ENCODE results near the gene ZCCHC12. TPM values are rescaled to one million over a fixed set of nuclear protein-coding genes. Genes with fewer than 3 reads are reported as not detected.

Gene ZCCHC12
- total RNA-seq, 1 donor from 2014 or later: 0.44 TPM

DNA sequence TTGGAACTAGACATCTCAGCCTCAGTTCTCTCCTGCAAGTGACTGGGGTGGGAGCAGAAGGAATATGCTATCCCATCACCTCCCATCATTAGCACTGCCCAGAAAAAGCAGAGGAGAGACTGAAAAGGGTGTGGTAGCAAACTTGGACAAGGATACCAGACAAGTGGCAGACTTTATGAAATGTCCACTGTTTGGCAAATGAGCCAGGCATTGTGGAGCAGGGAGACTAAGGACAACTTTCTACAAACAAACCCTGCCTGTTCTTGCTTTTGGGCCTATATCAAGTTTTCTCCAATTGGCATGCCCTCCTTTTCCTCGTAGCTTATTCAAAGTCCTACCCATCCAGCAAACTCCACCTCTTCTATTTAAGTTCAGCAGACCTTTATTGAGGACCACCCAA lies 41.6 kb downstream of the ZCCHC12 start:
- Mint-ChIP-seq H3K9me3 (ENCODE audit: unreplicated experiment) (no peaks in the 10 kb centered on the region), H3K27me3 (ENCODE audit: unreplicated experiment) (no peaks in the 10 kb centered on the region), H3K27ac (ENCODE audit: unreplicated experiment) (no peak overlapping the region), H3K4me1 (ENCODE audit: unreplicated experiment) (peaks cover 7% of the 10 kb centered on the region), H3K36me3 (ENCODE audit: low read depth, unreplicated experiment) (no peaks in the 10 kb centered on the region), H3K4me3 (ENCODE audit: unreplicated experiment) (no peak overlapping the region)
- DNase-seq (ENCODE audit: low spot score): no peak
- TF ChIP-seq, protein P1, sequence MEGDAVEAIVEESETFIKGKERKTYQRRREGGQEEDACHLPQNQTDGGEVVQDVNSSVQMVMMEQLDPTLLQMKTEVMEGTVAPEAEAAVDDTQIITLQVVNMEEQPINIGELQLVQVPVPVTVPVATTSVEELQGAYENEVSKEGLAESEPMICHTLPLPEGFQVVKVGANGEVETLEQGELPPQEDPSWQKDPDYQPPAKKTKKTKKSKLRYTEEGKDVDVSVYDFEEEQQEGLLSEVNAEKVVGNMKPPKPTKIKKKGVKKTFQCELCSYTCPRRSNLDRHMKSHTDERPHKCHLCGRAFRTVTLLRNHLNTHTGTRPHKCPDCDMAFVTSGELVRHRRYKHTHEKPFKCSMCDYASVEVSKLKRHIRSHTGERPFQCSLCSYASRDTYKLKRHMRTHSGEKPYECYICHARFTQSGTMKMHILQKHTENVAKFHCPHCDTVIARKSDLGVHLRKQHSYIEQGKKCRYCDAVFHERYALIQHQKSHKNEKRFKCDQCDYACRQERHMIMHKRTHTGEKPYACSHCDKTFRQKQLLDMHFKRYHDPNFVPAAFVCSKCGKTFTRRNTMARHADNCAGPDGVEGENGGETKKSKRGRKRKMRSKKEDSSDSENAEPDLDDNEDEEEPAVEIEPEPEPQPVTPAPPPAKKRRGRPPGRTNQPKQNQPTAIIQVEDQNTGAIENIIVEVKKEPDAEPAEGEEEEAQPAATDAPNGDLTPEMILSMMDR (IDR thresholded peaks at IDR 0.05; ENCODE audit: unreplicated experiment): no peak

- no peak for DNase-seq (ENCODE audit: low spot score)
Observed at GRCh38 chrX:118867251-118867650, 43.6 kb downstream of the ZCCHC12 start.

GRCh38 chrX:118872102-118872566 lies 48.5 kb downstream of the ZCCHC12 start:
- Mint-ChIP-seq H3K4me3 (ENCODE audit: unreplicated experiment) (no peak overlapping the region), H3K36me3 (ENCODE audit: low read depth, unreplicated experiment) (no peaks in the 10 kb centered on the region), H3K4me1 (ENCODE audit: unreplicated experiment) (peaks cover 5% of the 10 kb centered on the region), H3K9me3 (ENCODE audit: unreplicated experiment) (no peaks in the 10 kb centered on the region), H3K27ac (ENCODE audit: unreplicated experiment) (no peak overlapping the region), H3K27me3 (ENCODE audit: unreplicated experiment) (no peaks in the 10 kb centered on the region)
- TF ChIP-seq, protein P1 (IDR thresholded peaks at IDR 0.05; ENCODE audit: unreplicated experiment): no peak
- DNase-seq (ENCODE audit: low spot score): no peak

More at GRCh38 chrX:118867251-118867650, 43.6 kb downstream of the ZCCHC12 start:
- Mint-ChIP-seq H3K27ac (ENCODE audit: unreplicated experiment) (no peak overlapping the region), H3K4me3 (ENCODE audit: unreplicated experiment) (no peak overlapping the region), H3K36me3 (ENCODE audit: low read depth, unreplicated experiment) (no peaks in the 10 kb centered on the region), H3K27me3 (ENCODE audit: unreplicated experiment) (no peaks in the 10 kb centered on the region), H3K4me1 (ENCODE audit: unreplicated experiment) (peaks cover 12% of the 10 kb centered on the region), H3K9me3 (ENCODE audit: unreplicated experiment) (no peaks in the 10 kb centered on the region)
- TF ChIP-seq, protein P1 (IDR thresholded peaks at IDR 0.05; ENCODE audit: unreplicated experiment): no peak

Other genes with a start within 250 kb of the ZCCHC12 start
- gene IL13RA1, start 96.2 kb upstream of the ZCCHC12 start, total RNA-seq (ENCODE audit: unreplicated experiment): 41.8 TPM
- gene LONRF3, start 150.8 kb downstream of the ZCCHC12 start, total RNA-seq (ENCODE audit: unreplicated experiment): 12.4 TPM
- gene CT47C1, start 249.2 kb downstream of the ZCCHC12 start, total RNA-seq (ENCODE audit: unreplicated experiment): not detected

Data from endothelial cell (in vitro differentiated cells).